Forelimb muscle (tissue), 1 donor: ENCODE measurements around the gene DDX1. TPM values are rescaled to one million over a fixed set of nuclear protein-coding genes. Genes with fewer than 3 reads are reported as not detected.

Experiments
- DNase-seq: peaks from one replicate; pipeline ENCODE4 v3.0.0-alpha.2; 2013; ENCODE audit warnings: low read depth
- polyA plus RNA-seq: library from polyadenylated mRNA; unstranded; fragments of 120-200 nt; gene quantifications from one replicate; pipeline ENCODE4 v1.2.1, GENCODE V29; 2013; ENCODE audit not compliant: insufficient read length

DDX1 gene
- polyA plus RNA-seq, 1 donor = 91.8 TPM

DNA sequence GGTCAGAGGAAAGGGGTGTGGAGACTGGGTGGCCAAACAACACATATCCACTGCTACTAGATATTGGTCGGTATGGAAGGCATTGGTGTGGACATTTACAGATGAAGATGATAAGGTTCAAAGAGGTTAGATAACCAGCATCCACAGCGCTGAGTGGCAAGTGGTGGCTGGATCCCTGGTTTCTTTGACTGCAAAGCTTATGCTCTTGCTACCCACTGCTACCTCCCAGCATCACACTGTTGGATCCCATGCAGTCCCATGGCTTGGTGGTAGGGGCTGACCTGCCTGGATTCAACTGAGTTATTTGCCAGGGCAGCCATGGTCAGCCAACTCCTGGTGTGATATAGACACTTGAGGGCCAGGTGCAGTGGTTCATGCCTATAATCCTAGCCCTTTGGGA lies 53.6 kb downstream of the DDX1 start:
- DNase-seq = no peak

DNA sequence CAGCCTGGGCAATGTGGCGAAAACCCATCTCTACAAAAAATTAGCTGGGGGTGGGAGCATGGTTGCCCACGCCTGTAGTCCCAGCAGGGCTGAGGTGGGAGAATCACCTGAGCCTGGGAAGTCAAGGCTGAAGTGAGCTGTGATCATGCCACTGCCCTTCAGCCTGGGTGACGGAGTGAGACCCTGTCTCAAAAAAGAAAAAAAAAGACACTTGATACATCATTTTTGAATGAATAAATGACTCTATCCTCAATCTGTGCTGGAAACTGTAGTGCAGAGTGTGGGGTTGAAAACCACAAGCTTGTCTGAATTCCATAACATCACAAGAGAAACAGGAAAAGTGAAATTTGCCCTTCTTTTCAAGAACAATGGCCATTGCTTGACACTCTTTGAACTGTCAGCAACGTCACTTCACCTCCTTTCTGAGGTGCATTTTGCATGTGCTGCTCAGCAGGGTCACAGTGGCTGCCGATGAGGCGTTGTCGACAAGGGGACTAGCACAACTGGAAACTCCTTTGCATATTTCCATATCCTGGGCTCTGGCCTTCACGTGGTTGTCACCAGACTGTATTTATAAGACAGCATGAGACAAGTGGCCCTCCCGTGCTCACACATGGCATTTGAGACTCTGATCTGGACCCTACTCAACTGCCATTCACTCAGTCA lies 54.2 kb downstream of the DDX1 start:
- DNase-seq = no peak

DNA sequence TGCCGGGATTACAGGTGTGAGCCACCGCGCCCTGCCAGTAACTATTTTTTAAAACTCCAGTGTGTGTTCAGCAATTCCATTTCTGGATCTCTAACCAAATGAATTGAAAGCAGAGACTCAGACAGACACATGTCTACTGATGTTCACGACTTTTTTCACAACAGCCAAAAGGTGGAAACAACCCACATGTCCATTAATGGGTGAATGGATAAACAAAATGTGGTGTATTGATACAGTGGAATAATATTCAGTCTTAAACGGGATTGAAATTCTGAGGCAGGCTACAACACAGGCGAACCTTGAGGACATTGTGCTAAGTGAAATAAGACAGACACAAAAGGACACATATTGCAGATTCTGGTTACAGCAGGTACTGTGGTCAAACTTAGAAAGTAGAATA lies 55.0 kb downstream of the DDX1 start:
- no peak for DNase-seq

DNA sequence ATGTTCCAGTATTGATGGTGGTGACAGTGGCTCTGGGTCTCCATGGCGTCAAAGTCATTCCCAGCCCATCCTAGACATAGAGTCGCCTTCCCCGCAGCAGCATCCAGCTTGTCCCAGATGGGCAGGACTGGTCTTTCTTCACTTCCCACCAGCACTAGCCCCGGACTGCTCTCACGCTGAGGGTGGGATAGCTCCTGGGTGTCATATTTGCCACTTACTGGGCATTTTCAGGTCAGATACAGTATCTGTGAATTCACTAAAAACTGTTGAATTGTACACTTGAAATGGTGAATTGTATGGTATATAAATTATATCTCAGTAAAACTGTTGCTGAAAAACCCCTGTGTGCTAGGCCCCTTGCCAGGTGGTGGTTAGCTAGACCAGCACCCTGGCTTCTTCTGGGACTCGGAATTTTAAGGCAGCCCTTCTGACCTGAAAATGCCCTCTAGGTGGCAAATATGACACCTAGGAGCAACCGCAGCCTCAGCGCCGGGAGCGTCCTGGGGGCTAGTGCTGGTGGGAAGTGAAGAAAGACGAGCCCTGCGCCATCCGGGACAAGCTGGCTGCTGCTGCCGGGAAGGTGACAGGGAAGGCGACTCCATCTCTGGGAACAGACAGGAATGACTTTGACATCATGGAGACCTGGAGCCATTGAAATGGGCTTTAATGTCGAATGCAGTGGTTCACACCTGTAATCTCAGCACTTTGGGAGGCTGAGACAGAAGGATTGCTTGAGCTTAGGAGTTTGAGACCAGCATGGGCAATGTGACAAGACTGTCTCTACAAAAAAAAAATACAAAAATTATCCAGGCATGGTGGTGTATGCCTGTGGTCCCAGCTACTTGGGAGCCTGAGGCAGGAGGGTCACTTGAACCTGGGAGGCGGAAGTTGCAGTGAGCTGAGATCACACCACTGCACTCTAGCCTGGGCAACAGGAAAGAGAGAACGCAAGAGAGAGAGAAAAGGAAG lies 56.2 kb downstream of the DDX1 start:
- DNase-seq = no peak

- no peak for DNase-seq
These were observed 57.2 kb downstream of the DDX1 start for GRCh38 chr2:15648593-15649525.

GRCh38 chr2:15649561-15650255 lies 58.0 kb downstream of the DDX1 start:
- no peak for DNase-seq

GRCh38 chr2:15650616-15651366 lies 59.1 kb downstream of the DDX1 start:
- no peak for DNase-seq

- DNase-seq = no peak
These were observed 59.7 kb downstream of the DDX1 start for GRCh38 chr2:15651367-15651727.

GRCh38 chr2:15652252-15652651 lies 60.6 kb downstream of the DDX1 start:
- DNase-seq = no peak

DNA sequence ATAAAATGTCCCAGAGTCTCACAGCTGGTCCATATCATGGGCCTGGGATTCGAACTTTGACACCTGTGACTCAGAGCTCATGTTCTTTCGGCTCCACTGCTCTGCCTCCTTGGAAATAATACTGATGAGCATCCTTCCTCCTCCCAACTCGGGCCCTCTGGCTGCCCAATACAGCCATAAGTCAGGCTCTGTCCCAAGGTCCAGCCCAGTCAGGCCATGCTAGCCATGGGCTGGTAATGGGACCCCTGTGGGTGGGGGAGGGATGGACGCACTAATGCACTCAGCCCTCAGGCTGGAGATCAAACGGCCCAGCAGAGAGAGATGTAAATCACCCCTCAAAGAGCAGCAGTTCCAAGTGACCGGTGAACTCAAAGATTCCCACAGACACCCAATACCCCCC lies 61.1 kb downstream of the DDX1 start:
- DNase-seq = no peak

DNA sequence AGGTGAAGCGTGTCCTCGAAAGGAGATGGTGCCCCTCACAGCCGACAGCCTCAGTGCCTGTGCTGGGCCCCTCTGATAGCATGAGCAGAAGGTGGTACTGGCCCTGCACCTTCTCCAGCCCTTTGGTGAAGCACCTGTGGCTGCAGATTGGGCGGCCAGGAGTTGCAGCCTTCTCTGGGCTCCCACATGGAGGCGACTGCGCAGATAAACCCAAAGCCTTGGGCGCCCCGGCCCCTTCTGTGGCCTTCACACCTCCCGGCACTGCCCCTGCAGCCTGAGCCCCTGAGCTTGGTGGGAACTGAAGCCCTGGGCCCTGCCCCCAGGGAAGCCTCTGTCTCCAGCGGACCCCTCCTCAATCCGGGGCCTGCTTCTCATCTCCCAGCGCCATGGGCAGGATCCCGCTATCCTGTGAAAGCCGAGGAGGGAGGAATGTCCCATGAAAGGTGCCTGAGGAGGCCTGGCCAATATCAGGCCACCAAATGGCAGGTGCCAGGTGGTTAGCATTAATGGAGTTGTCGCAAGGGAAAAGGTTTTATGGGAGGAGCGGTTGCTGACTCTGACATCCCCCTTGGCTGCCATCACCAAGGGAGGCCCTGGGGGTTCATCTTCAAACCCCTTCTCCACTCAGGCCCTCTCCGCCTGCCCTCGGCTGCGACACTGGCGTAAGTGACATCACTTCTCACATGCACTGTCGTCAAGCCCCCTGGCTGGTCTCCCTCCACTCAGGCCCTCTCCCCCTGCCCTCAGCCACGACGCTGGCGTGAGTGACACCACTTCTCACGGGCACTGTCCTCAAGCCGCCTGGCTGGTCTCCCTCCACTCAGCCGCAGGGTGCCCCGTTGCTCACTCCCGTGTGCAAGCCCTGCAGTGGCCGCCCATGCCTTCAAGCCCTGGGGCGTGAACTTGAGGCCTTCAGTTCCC lies 62.4 kb downstream of the DDX1 start:
- no peak for DNase-seq

DNA sequence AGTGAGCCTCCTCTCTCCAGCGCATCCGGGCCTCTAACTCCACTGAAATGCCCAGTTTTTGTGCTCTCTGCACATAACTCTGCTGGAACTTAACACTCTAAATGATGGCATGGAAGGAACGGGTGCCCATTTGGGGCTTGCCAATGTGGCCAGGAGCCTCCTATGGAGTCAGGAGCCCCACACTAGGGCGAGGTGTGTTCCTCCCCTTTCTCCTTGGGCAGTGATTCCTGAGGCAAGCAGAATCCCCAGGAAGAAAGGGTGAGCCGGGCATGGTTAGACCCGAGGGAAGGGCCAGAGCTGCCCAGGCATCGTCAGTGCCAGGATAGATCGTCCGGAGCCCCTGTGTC lies 63.0 kb downstream of the DDX1 start:
- no peak for DNase-seq

DNA sequence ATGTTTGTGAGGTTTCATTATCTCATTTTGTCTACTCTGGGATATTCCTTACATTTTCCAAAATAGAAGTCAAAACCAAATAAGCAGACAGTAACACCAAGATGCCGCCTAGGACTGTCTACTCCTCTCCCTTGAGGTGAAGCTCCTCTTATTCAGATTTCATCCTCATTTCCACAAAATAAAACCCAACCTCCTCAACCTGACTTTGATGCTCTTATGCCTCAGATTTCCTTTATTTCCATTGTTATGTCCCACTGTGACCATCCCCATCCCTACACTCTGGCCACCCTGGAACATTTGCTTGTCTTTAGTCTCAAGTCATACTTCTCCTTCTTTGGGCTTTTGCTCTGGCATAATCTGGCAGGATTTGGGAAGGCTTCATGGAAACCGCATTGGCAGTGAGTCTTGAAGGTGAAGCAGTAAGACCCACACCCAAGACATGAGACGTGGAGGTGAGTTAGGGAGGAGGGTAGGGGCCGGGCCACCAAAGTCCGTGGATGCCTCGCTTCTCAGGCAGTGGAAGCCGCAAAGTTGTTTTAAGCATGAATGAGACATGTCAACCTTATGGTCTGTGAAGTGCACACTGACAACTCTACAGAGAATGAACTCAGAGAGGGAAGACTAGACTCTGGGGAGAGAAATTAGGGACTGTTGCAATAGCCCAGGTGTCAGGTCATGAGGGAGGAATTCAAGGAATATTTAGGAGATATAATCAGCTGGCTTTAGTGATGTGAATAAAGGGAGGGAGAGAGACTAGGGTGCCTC lies 63.6 kb downstream of the DDX1 start:
- no peak for DNase-seq

DNA sequence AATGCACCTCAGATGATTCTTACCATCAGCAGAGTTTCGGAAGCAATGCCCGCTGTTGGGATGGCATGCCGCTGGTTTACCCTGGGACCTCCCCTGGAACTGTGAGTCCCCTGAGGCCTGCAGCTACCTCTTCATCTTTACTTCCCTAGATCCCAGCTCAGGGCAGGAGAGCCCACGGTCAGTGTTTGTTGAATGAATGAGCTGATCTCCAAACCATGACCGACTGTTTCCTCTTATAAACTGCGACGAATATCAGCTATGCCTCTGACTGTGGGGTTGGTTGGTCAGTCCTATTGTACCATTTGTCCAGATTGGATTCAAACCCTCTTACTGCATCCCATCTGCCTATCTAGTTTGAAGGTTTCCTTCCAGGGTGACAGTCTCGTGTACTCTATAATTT lies 64.4 kb downstream of the DDX1 start:
- DNase-seq = no peak

- no peak for DNase-seq
These were observed 66.1 kb downstream of the DDX1 start for GRCh38 chr2:15657759-15658158.

GRCh38 chr2:15658911-15659310 lies 67.2 kb downstream of the DDX1 start:
- DNase-seq = no peak

- DNase-seq = no peak
These were observed 69.0 kb downstream of the DDX1 start for GRCh38 chr2:15660491-15661294.

DNA sequence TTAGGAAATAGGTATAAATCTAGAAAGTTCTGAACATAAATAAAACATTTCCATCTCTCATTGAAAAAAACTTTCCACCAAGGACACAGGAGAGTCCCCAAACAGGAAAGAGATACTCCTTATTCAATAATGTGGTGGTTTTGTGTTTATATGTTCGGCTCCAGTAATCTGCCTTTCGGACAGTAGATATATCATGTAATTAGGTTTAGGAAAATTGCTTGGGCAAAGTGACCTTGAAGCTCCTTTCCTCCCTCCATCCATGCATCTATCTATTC lies 69.6 kb downstream of the DDX1 start:
- no peak for DNase-seq
